KMS-11 (cell line): ENCODE data around the gene TRAPPC1.

ENCODE experiments used
- H2AFZ ChIP-seq: fragments of 200-600 bp; sonication (generic); 2 replicates; pipeline ENCODE4 v1.6.1; 2016; ENCODE audit warnings: antibody characterized with exemption, mixed run types, low read depth
- H3K27ac ChIP-seq: fragments of 200-600 bp; sonication (generic); 2 replicates; pipeline ENCODE4 v1.6.1; 2016; ENCODE audit warnings: mild to moderate bottlenecking, mixed run types
- H3K27me3 ChIP-seq: fragments of 200-600 bp; sonication (generic); 2 replicates; pipeline ENCODE4 v1.6.1; 2017; ENCODE audit warnings: mild to moderate bottlenecking, low read depth, mixed run types, moderate library complexity; ENCODE audit not compliant: insufficient read depth
- H3K36me3 ChIP-seq: fragments of 200-600 bp; sonication (generic); 2 replicates; pipeline ENCODE4 v1.6.1; 2017; ENCODE audit warnings: mild to moderate bottlenecking, mixed run types; ENCODE audit not compliant: insufficient read depth
- H3K4me1 ChIP-seq: fragments of 200-600 bp; sonication (generic); 2 replicates; pipeline ENCODE4 v1.6.1; 2016; ENCODE audit warnings: mild to moderate bottlenecking, low read depth, mixed run types; ENCODE audit not compliant: poor library complexity, severe bottlenecking
- H3K4me2 ChIP-seq: fragments of 200-600 bp; sonication (generic); 2 replicates; pipeline ENCODE4 v1.7.0; 2016; ENCODE audit warnings: mild to moderate bottlenecking, mixed run types
- H3K4me3 ChIP-seq: fragments of 200-600 bp; sonication (generic); IDR thresholded peaks from 2 replicates; pipeline ENCODE4 v1.6.1; 2017; ENCODE audit warnings: low read depth, low read length, mixed read lengths; ENCODE audit not compliant: insufficient read depth
- H3K79me2 ChIP-seq: fragments of 200-600 bp; sonication (generic); 2 replicates; pipeline ENCODE4 v1.6.1; 2016; ENCODE audit warnings: low read depth, mixed run types; ENCODE audit not compliant: insufficient read depth
- H3K9ac ChIP-seq: fragments of 200-600 bp; sonication (generic); 2 replicates; pipeline ENCODE4 v1.6.1; 2016; ENCODE audit warnings: mild to moderate bottlenecking, mixed run types
- H4K20me1 ChIP-seq: fragments of 200-600 bp; sonication (generic); 2 replicates; pipeline ENCODE4 v1.6.1; 2016; ENCODE audit warnings: mild to moderate bottlenecking, mixed run types; ENCODE audit not compliant: insufficient read depth
- CTCF ChIP-seq: fragments of 200-600 bp; sonication (generic); conservative IDR thresholded peaks from 2 replicates; pipeline ENCODE4 v1.6.1; 2017; ENCODE audit warnings: low read depth, mild to moderate bottlenecking, antibody characterized with exemption, low read length, moderate library complexity, mixed read lengths

TRAPPC1 gene

GRCh38 chr17:7945651-7946050, 13.9 kb upstream of the TRAPPC1 start:
- Histone ChIP-seq H3K36me3 (no peaks in the 10 kb centered on the region), H3K27ac (no peak overlapping the region), H3K27me3 (no peaks in the 10 kb centered on the region), H3K4me1 (no peaks in the 10 kb centered on the region), H3K79me2 (no peaks in the 10 kb centered on the region), H3K4me3 (no peak overlapping the region), H4K20me1 (no peaks in the 10 kb centered on the region), H3K9ac (no peak overlapping the region), H3K4me2 (no peak overlapping the region), H2AFZ (no peak overlapping the region)
- TF ChIP-seq CTCF: no peak

GRCh38 chr17:7944326-7944725, 12.6 kb upstream of the TRAPPC1 start:
- Histone ChIP-seq H3K4me3 (no peak overlapping the region), H3K36me3 (no peaks in the 10 kb centered on the region), H3K27me3 (no peaks in the 10 kb centered on the region), H3K9ac (no peak overlapping the region), H3K79me2 (no peaks in the 10 kb centered on the region), H2AFZ (no peak overlapping the region), H3K4me1 (no peaks in the 10 kb centered on the region), H3K4me2 (no peak overlapping the region), H3K27ac (no peak overlapping the region), H4K20me1 (no peaks in the 10 kb centered on the region)
- TF ChIP-seq CTCF: no peak

- Histone ChIP-seq H3K4me1 (no peaks in the 10 kb centered on the region), H3K27me3 (no peaks in the 10 kb centered on the region), H3K4me2 (no peak overlapping the region), H3K9ac (no peak overlapping the region), H3K36me3 (no peaks in the 10 kb centered on the region), H4K20me1 (no peaks in the 10 kb centered on the region), H3K79me2 (no peaks in the 10 kb centered on the region), H3K27ac (no peak overlapping the region), H2AFZ (no peak overlapping the region), H3K4me3 (no peak overlapping the region)
- no peak for TF ChIP-seq CTCF
These were observed 11.5 kb upstream of the TRAPPC1 start for GRCh38 chr17:7943291-7943690.

- no peak overlapping the region for H3K27ac ChIP-seq
- no peaks in the 10 kb centered on the region for H3K27me3 ChIP-seq
- no peak for TF ChIP-seq CTCF
- H3K4me3 ChIP-seq: no peak overlapping the region
- no peak overlapping the region for H3K9ac ChIP-seq
- H3K4me2 ChIP-seq: no peak overlapping the region
- H3K79me2 ChIP-seq: no peaks in the 10 kb centered on the region
- H3K4me1 ChIP-seq: no peaks in the 10 kb centered on the region
- no peak overlapping the region for H2AFZ ChIP-seq
- no peaks in the 10 kb centered on the region for H4K20me1 ChIP-seq
- H3K36me3 ChIP-seq: no peaks in the 10 kb centered on the region
These were observed 9.0 kb upstream of the TRAPPC1 start for GRCh38 chr17:7940743-7941142.

- no peak for TF ChIP-seq CTCF
- Histone ChIP-seq H3K79me2 (no peaks in the 10 kb centered on the region), H2AFZ (no peak overlapping the region), H3K4me2 (no peak overlapping the region), H3K27me3 (no peaks in the 10 kb centered on the region), H3K4me1 (no peaks in the 10 kb centered on the region), H4K20me1 (no peaks in the 10 kb centered on the region), H3K27ac (no peak overlapping the region), H3K9ac (no peak overlapping the region), H3K36me3 (no peaks in the 10 kb centered on the region), H3K4me3 (no peak overlapping the region)
These were observed 8.3 kb upstream of the TRAPPC1 start for GRCh38 chr17:7940034-7940433.
